Endothelial cell of umbilical vein (primary cell): ENCODE data around the gene CMC4. TPM values are rescaled to one million over a fixed set of nuclear protein-coding genes. Genes with fewer than 3 reads are reported as not detected.

Experiments
- BruUV-seq: library from RNA; stranded (reverse); fragments of 400-500 nt; replicated peaks from 2 replicates; lab custom pipeline; 2021; lab: Mats Ljungman, UMichigan
- CTCF ChIA-PET: fragments of 300-600, 350-600 bp; sonication (Branson Sonifier 250); formaldehyde crosslinking; loops from one replicate; lab custom pipeline; 2021; ENCODE audit warnings: antibody characterized with exemption, inconsistent platforms; lab: Charles Lee
- POLR2A ChIA-PET: fragments of 300-600, 350-600 bp; sonication (Branson Sonifier 250); formaldehyde crosslinking; loops from one replicate; lab custom pipeline; 2021; ENCODE audit warnings: antibody characterized with exemption, inconsistent platforms; lab: Charles Lee
- DNase-seq: peaks from one replicate; pipeline ENCODE4 v3.0.0-alpha.2; 2011; ENCODE audit warnings: low read depth, low spot score
- FAIRE-seq: peaks from 2 replicates; lab custom pipeline; 2011; peaks lifted over from hg19 to GRCh38; lab: Jason Lieb, UNC
- H2AFZ ChIP-seq: 2 replicates; pipeline ENCODE4 v1.6.0; 2012; ENCODE audit warnings: low read depth, low read length, control low read depth, inconsistent platforms
- H3K27ac ChIP-seq: 2 replicates; pipeline ENCODE4 v1.5.1; 2011; ENCODE audit warnings: low read depth, mild to moderate bottlenecking, control low read depth, low read length, moderate library complexity; ENCODE audit not compliant: insufficient read depth
- H3K27me3 ChIP-seq, 2 experiments: 2 replicates each; pipeline versions ENCODE4 v1.6.0 to v1.6.1; 2011; ENCODE audit warnings: low read length in 2 of 2, mixed read lengths in 1 of 2; ENCODE audit not compliant: control insufficient read depth in 2 of 2, insufficient read depth in 2 of 2
- H3K36me3 ChIP-seq, 2 experiments: 2 replicates in 1 of 2; 3 replicates in 1 of 2; pipeline ENCODE4 v1.5.1; 2011; ENCODE audit warnings: low read length in 2 of 2, mild to moderate bottlenecking in 1 of 2, moderate library complexity in 1 of 2; ENCODE audit not compliant: control insufficient read depth in 2 of 2, insufficient read depth in 2 of 2; ENCODE audit errors: extremely low read depth in 1 of 2
- H3K4me1 ChIP-seq: 3 replicates; pipeline ENCODE4 v1.5.1; 2011; ENCODE audit warnings: mild to moderate bottlenecking, low read length; ENCODE audit not compliant: control insufficient read depth, insufficient read depth; ENCODE audit errors: extremely low read depth
- H3K4me2 ChIP-seq: 2 replicates; pipeline ENCODE4 v1.6.1; 2011; ENCODE audit warnings: low read length, control low read depth, mixed read lengths; ENCODE audit not compliant: insufficient read depth
- H3K4me3 ChIP-seq, 3 experiments: fragments of 200-600 bp in 1 of 3; sonication (generic), shearing (Covaris generic) in 1 of 3; replicated peaks in 1 of 3; 2 replicates each; pipeline ENCODE4 v1.5.1; 2011 to 2016; ENCODE audit warnings: control low read depth in 3 of 3, low read length in 3 of 3, mild to moderate bottlenecking in 2 of 3, inconsistent platforms in 1 of 3, low read depth in 1 of 3, moderate library complexity in 1 of 3; ENCODE audit not compliant: insufficient read depth in 1 of 3
- H3K79me2 ChIP-seq: 2 replicates; pipeline ENCODE4 v1.6.0; 2012; ENCODE audit warnings: low read length, inconsistent platforms; ENCODE audit not compliant: control insufficient read depth, insufficient read depth
- H3K9ac ChIP-seq: replicated peaks from 2 replicates; pipeline ENCODE3; 2011; ENCODE audit warnings: low read length, control low read depth; ENCODE audit not compliant: insufficient read depth; ENCODE audit errors: extremely low read depth
- H3K9me1 ChIP-seq: replicated peaks from 3 replicates; pipeline ENCODE4 v1.6.0; 2011; ENCODE audit warnings: mild to moderate bottlenecking, low read length; ENCODE audit not compliant: control insufficient read depth, insufficient read depth; ENCODE audit errors: extremely low read depth
- H3K9me3 ChIP-seq: replicated peaks from 2 replicates; pipeline ENCODE4 v1.5.1; 2012; ENCODE audit warnings: low read length, inconsistent platforms; ENCODE audit not compliant: control insufficient read depth, insufficient read depth
- H4K20me1 ChIP-seq: replicated peaks from 2 replicates; pipeline ENCODE3; 2011; ENCODE audit warnings: mild to moderate bottlenecking, low read length; ENCODE audit not compliant: control insufficient read depth, insufficient read depth; ENCODE audit errors: extremely low read depth
- EZH2 ChIP-seq: IDR thresholded peaks from 2 replicates; pipeline ENCODE4 v1.6.1; 2012; ENCODE audit warnings: borderline replicate concordance, low read depth, mild to moderate bottlenecking, moderate library complexity, low read length, inconsistent platforms; ENCODE audit not compliant: severe bottlenecking
- FOS ChIP-seq: IDR thresholded peaks from 2 replicates; pipeline ENCODE4 v1.6.1; 2011; ENCODE audit warnings: mild to moderate bottlenecking, low read length, moderate library complexity, borderline replicate concordance; ENCODE audit not compliant: insufficient read depth
- GATA2 ChIP-seq: IDR thresholded peaks from 2 replicates; pipeline ENCODE4 v1.7.0; 2011; ENCODE audit warnings: low read depth, mild to moderate bottlenecking, moderate library complexity, mixed read lengths, low read length; ENCODE audit not compliant: insufficient read length, insufficient read depth
- JUN ChIP-seq: IDR thresholded peaks from 2 replicates; pipeline ENCODE4 v1.6.1; 2011; ENCODE audit warnings: borderline replicate concordance, low read depth; ENCODE audit not compliant: insufficient read length, insufficient read depth
- MYC ChIP-seq: IDR thresholded peaks from one replicate; pipeline ENCODE4 v1.6.1; 2011; ENCODE audit warnings: mild to moderate bottlenecking, low read depth, low read length
- POLR2A ChIP-seq: IDR thresholded peaks from 2 replicates; pipeline ENCODE4 v1.6.1; 2012; ENCODE audit warnings: low read depth, mild to moderate bottlenecking, control low read depth, low read length
- POLR2AphosphoS5 ChIP-seq: IDR thresholded peaks from 2 replicates; pipeline ENCODE4 v1.6.1; 2012; ENCODE audit warnings: low read depth, mild to moderate bottlenecking, control low read depth, low read length, moderate library complexity; ENCODE audit not compliant: insufficient read depth
- dilution Hi-C: fragments of 300-500 bp; cut with MboI; formaldehyde crosslinking; loops from one replicate; pipeline ENCODE4 v1.15.0; 2019; ENCODE audit warnings: low sequenced_read_pairs; ENCODE audit not compliant: extremely low pct_ligation_motif_present
- intact Hi-C: fragments of 100-400 bp; cut with micrococcal nuclease; formaldehyde crosslinking; loops from one replicate; pipeline ENCODE4 v1.10.0; 2022
- polyA plus RNA-seq, 4 experiments: library from polyadenylated mRNA; depleted of rRNA in 3 of 4; stranded (reverse) in 3 of 4; unstranded in 1 of 4; fragments of >200 nt; gene quantifications; 2 replicates each; pipeline versions ENCODE4 v1.2.1 to v1.2.3, GENCODE V29; 2011 to 2012; ENCODE audit warnings: missing spikeins in 1 of 4
- total RNA-seq: library from RNA; stranded (reverse); gene quantifications from 2 replicates; pipeline ENCODE4 v1.2.3, GENCODE V29; 2021
- TF ChIP-seq, protein P1 (sequence below), 2 donors: IDR thresholded peaks; 1 replicate in 1 of 2; 2 replicates in 1 of 2; pipeline ENCODE4 v1.5.1; 2011; ENCODE audit warnings: low read length in 2 of 2, mild to moderate bottlenecking in 2 of 2, moderate library complexity in 2 of 2, control low read depth in 1 of 2, inconsistent platforms in 1 of 2, low read depth in 1 of 2; ENCODE audit not compliant: insufficient read depth in 1 of 2; ENCODE audit errors: extremely low read depth in 1 of 2
- TF ChIP-seq, protein P2 (sequence below): IDR thresholded peaks from 2 replicates; pipeline ENCODE4 v1.6.1; 2011; ENCODE audit not compliant: insufficient read depth, insufficient read length

The CMC4 gene
- total and polyA plus RNA-seq, 2 donors (not counting 3 experiments of a cell fraction or from before 2014, with no cell fraction given) = 3.2 to 6.7 TPM

DNA sequence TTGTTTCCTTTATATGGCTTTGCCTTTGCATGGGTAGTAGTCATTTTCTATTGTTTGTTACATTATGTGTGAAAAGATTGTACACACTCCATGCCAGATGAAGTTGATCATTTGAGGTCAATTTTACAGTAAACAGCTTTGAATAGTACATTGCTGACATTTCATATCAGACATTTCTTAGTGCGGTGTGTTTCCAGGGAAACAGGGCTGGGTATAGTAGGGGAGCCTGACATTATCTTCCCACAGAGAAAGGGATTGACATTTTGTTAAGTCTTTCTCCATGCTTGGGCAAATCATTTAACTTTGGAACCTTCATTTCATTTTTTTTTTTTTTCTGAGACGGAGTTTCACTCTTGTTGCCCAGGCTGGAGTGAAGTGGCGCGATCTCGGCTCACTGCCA lies 39.3 kb downstream of the CMC4 start:
- H3K27ac ChIP-seq = no peak overlapping the region
- dilution Hi-C loops = no loop called here
- no peak overlapping the region for H2AFZ ChIP-seq
- ChIA-PET POLR2A (no interaction called here), CTCF (no interaction called here)
- H3K9me3 ChIP-seq = no peaks in the 10 kb centered on the region
- intact Hi-C loops = no loop called here
- no peaks in the 10 kb centered on the region for H3K27me3 ChIP-seq
- H3K36me3 ChIP-seq = no peaks in the 10 kb centered on the region
- DNase-seq = no peak
- no peak for FAIRE-seq
- no peaks in the 10 kb centered on the region for H3K9me1 ChIP-seq
- no peak overlapping the region for H3K9ac ChIP-seq
- H3K4me1 ChIP-seq = no peaks in the 10 kb centered on the region
- peaks cover 10% of the 10 kb centered on the region for H3K79me2 ChIP-seq
- TF ChIP-seq, protein P1, sequence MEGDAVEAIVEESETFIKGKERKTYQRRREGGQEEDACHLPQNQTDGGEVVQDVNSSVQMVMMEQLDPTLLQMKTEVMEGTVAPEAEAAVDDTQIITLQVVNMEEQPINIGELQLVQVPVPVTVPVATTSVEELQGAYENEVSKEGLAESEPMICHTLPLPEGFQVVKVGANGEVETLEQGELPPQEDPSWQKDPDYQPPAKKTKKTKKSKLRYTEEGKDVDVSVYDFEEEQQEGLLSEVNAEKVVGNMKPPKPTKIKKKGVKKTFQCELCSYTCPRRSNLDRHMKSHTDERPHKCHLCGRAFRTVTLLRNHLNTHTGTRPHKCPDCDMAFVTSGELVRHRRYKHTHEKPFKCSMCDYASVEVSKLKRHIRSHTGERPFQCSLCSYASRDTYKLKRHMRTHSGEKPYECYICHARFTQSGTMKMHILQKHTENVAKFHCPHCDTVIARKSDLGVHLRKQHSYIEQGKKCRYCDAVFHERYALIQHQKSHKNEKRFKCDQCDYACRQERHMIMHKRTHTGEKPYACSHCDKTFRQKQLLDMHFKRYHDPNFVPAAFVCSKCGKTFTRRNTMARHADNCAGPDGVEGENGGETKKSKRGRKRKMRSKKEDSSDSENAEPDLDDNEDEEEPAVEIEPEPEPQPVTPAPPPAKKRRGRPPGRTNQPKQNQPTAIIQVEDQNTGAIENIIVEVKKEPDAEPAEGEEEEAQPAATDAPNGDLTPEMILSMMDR (IDR thresholded peaks at IDR 0.05; ENCODE audit: extremely low read depth in 1 of 2, insufficient read depth in 1 of 2, low read depth in 1 of 2, low read length in 2 of 2) = no peak
- no peak for TF ChIP-seq MYC
- TF ChIP-seq JUN = no peak
- no peak for TF ChIP-seq GATA2
- TF ChIP-seq EZH2 = no peak
- TF ChIP-seq, protein P2, sequence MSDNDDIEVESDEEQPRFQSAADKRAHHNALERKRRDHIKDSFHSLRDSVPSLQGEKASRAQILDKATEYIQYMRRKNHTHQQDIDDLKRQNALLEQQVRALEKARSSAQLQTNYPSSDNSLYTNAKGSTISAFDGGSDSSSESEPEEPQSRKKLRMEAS = no peak
- no peak for TF ChIP-seq POLR2A
- no peak for TF ChIP-seq POLR2AphosphoS5
- no peak for TF ChIP-seq FOS
- H3K4me2 ChIP-seq = no peak overlapping the region
- BruUV-seq = no TSS peak
- no peaks in the 10 kb centered on the region for H4K20me1 ChIP-seq
- no peak overlapping the region for H3K4me3 ChIP-seq
